H1 (cell line): Measurements from ENCODE around the gene FOXA3. TPM values are rescaled to one million over a fixed set of nuclear protein-coding genes. Genes with fewer than 3 reads are reported as not detected.

Experiments used
- BACH1 ChIP-seq: IDR thresholded peaks from 2 replicates; pipeline ENCODE4 v1.6.1; 2012; ENCODE audit warnings: low read length, improper control_type of control experiment
- CREB1 ChIP-seq: IDR thresholded peaks from 2 replicates; pipeline ENCODE4 v1.6.1; 2012; ENCODE audit warnings: inconsistent platforms
- JUN ChIP-seq: IDR thresholded peaks from 2 replicates; pipeline ENCODE4 v1.6.1; 2011; ENCODE audit warnings: low read depth, mild to moderate bottlenecking, improper control_type of control experiment, low read length
- POU5F1 ChIP-seq: IDR thresholded peaks from 2 replicates; pipeline ENCODE4 v1.6.1; 2011; ENCODE audit warnings: low read depth, mild to moderate bottlenecking, low read length, moderate library complexity
- RNF2 ChIP-seq: fragments of 200-900, 300-1000 bp; sonication (generic); IDR thresholded peaks from 2 replicates; pipeline ENCODE4 v1.7.1; 2016; ENCODE audit warnings: borderline replicate concordance, low read depth, mild to moderate bottlenecking, antibody characterized with exemption, low read length; ENCODE audit not compliant: poor library complexity, severe bottlenecking; ENCODE audit errors: missing control alignments
- SIN3A ChIP-seq, 2 experiments: IDR thresholded peaks in 1 of 2; conservative IDR thresholded peaks in 1 of 2; 2 replicates each; pipeline ENCODE4 v1.6.1; 2011 to 2012; ENCODE audit warnings: low read length in 2 of 2, improper control_type of control experiment in 1 of 2, low read depth in 1 of 2, mild to moderate bottlenecking in 1 of 2
- SP1 ChIP-seq: IDR thresholded peaks from 2 replicates; pipeline ENCODE4 v1.6.1; 2011; ENCODE audit warnings: low read depth, low read length
- SRF ChIP-seq: IDR thresholded peaks from 2 replicates; pipeline ENCODE4 v1.6.1; 2011; ENCODE audit warnings: mild to moderate bottlenecking, low read depth, low read length, moderate library complexity
- polyA plus RNA-seq, 7 experiments: library from polyadenylated mRNA; depleted of rRNA in 3 of 7; stranded (reverse) in 5 of 7; unstranded in 2 of 7; fragments of >200 nt in 5 of 7; fragments of 200-250 nt in 2 of 7; gene quantifications; 1 replicate in 5 of 7; 2 replicates in 1 of 7; 4 replicates in 1 of 7; pipeline versions ENCODE4 v1.2.1 to v1.2.3, GENCODE V29; 2011 to 2013; ENCODE audit warnings: missing spikeins in 2 of 7, mixed read lengths in 2 of 7
- total RNA-seq: library from RNA; stranded (reverse); fragmentation: NEBNext Ultra II Directional; extraction: Animal tissue kit (Norgen Biotek cat#: 25700); gene quantifications from 2 replicates; pipeline ENCODE4 v1.2.1, GENCODE V29; 2021

FOXA3 gene
- total and polyA plus RNA-seq, 2 of the 8 experiments (the other 6 are each of a cell fraction or from before 2014, with no cell fraction given) = 20.2 to 49.1 TPM

- no peak for TF ChIP-seq SRF
- no peak for TF ChIP-seq SP1
- TF ChIP-seq BACH1 = no peak
- TF ChIP-seq POU5F1 = no peak
- TF ChIP-seq JUN = no peak
- TF ChIP-seq SIN3A (conservative IDR thresholded peaks at IDR 0.05 in 1 of 2, IDR thresholded peaks at IDR 0.05 in 1 of 2; ENCODE audit: low read depth in 1 of 2, low read length in 2 of 2) = no peak
- TF ChIP-seq CREB1 = no peak
- no peak for TF ChIP-seq RNF2
Measured at GRCh38 chr19:45878043-45878794, 14.1 kb downstream of the FOXA3 start (continued).
